HG02759 (cell line): Measurements from ENCODE around the gene ANKRD13A.
A peak's percentile ranks its signal among the peaks of the same experiment; 100 is the strongest.
"Not testable (repeated sequence)": the region's sequence is repeated elsewhere in the genome, so short reads cannot be mapped to it uniquely, and the experiment has no call there.

Experiments
- ATAC-seq: cut with Tn5 transposase; IDR thresholded peaks from one replicate; pipeline ENCODE4 v1.9.1; 2021; ENCODE audit warnings: mild to moderate bottlenecking, moderate library complexity; ENCODE audit not compliant: unreplicated experiment

The ANKRD13A gene

GRCh38 chr12:110046451-110047187 lies 47.4 kb downstream of the ANKRD13A start:
- no peak for ATAC-seq

- no peak for ATAC-seq
These were observed 48.2 kb downstream of the ANKRD13A start for GRCh38 chr12:110047297-110047940.

GRCh38 chr12:110048242-110049027 lies 49.2 kb downstream of the ANKRD13A start, which contains the start of gene C12orf76:
TSS of gene C12orf76 (minus strand) at chr12:110048522. CDS start at chr12:110048495, 27 bp downstream.
- ATAC-seq: peak; percentile 99

- ATAC-seq: not testable (repeated sequence)
These were observed 49.8 kb downstream of the ANKRD13A start for GRCh38 chr12:110049034-110049433.

- not testable (repeated sequence) for ATAC-seq
These were observed 50.4 kb downstream of the ANKRD13A start for GRCh38 chr12:110049666-110050065.

GRCh38 chr12:110050927-110051326 lies 51.7 kb downstream of the ANKRD13A start:
- ATAC-seq: no peak

GRCh38 chr12:110055375-110056352 lies 56.4 kb downstream of the ANKRD13A start:
- ATAC-seq: not testable (repeated sequence)

- not testable (repeated sequence) for ATAC-seq
These were observed 57.4 kb downstream of the ANKRD13A start for GRCh38 chr12:110056643-110057042.

GRCh38 chr12:110058875-110059615 lies 59.8 kb downstream of the ANKRD13A start:
- no peak for ATAC-seq

- no peak for ATAC-seq
These were observed 60.4 kb downstream of the ANKRD13A start for GRCh38 chr12:110059651-110060000.

GRCh38 chr12:110062241-110062640 lies 63.0 kb downstream of the ANKRD13A start:
- ATAC-seq: no peak

GRCh38 chr12:110065540-110065939 lies 66.3 kb downstream of the ANKRD13A start:
- no peak for ATAC-seq

- no peak for ATAC-seq
These were observed 68.3 kb downstream of the ANKRD13A start for GRCh38 chr12:110067531-110067930.

GRCh38 chr12:110068115-110068514 lies 68.9 kb downstream of the ANKRD13A start:
- ATAC-seq: not testable (repeated sequence)

- ATAC-seq: no peak
These were observed 69.4 kb downstream of the ANKRD13A start for GRCh38 chr12:110068654-110069053.

- ATAC-seq: no peak
These were observed 72.3 kb downstream of the ANKRD13A start for GRCh38 chr12:110071504-110071903.

GRCh38 chr12:110071967-110072366 lies 72.7 kb downstream of the ANKRD13A start:
- ATAC-seq: no peak

GRCh38 chr12:110072636-110073035 lies 73.4 kb downstream of the ANKRD13A start:
- not testable (repeated sequence) for ATAC-seq

GRCh38 chr12:110073049-110073831 lies 74.0 kb downstream of the ANKRD13A start:
- ATAC-seq: no peak
